Panc1 (cell line): ENCODE results near the gene TLL2. TPM values are rescaled to one million over a fixed set of nuclear protein-coding genes. Genes with fewer than 3 reads are reported as not detected.

Experiments
- ATAC-seq: fragments of 200-7000 bp; cut with Tn5 transposase; 2 replicates; pipeline ENCODE4 v1.9.1; 2020; ENCODE audit warnings: mild to moderate bottlenecking, moderate library complexity
- BruUV-seq: library from RNA; stranded (reverse); fragments of 400-500 nt; replicated peaks from 2 replicates; lab custom pipeline; 2021; lab: Mats Ljungman, UMichigan
- CTCF ChIA-PET: fragments of 300-600 bp; sonication (Branson Sonifier 250); formaldehyde crosslinking; loops from one replicate; lab custom pipeline; 2022; ENCODE audit warnings: antibody characterized with exemption; lab: Charles Lee
- POLR2A ChIA-PET: fragments of 300-600 bp; sonication (Branson Sonifier 250); formaldehyde crosslinking; loops from one replicate; lab custom pipeline; 2022; ENCODE audit warnings: antibody characterized with exemption; lab: Charles Lee
- DNase-seq: peaks from one replicate; pipeline ENCODE4 v3.0.0-alpha.2; 2010; ENCODE audit warnings: low read depth, low spot score
- H3K27ac ChIP-seq: 2 replicates; pipeline ENCODE4 v1.5.1; 2011; ENCODE audit warnings: mild to moderate bottlenecking, low read length, inconsistent platforms
- H3K27me3 ChIP-seq: fragments of 200-500 bp; sonication (Bioruptor generic); 2 replicates; pipeline ENCODE4 v1.6.0; 2014; ENCODE audit warnings: low read length, inconsistent platforms; ENCODE audit not compliant: control insufficient read depth, insufficient read depth
- H3K36me3 ChIP-seq: fragments of 200-500 bp; sonication (Bioruptor generic); 2 replicates; pipeline ENCODE4 v1.5.1; 2014; ENCODE audit warnings: inconsistent platforms, mild to moderate bottlenecking, low read length, moderate library complexity; ENCODE audit not compliant: control insufficient read depth, insufficient read depth
- H3K4me1 ChIP-seq: 2 replicates; pipeline ENCODE4 v1.5.1; 2011; ENCODE audit warnings: inconsistent platforms, mild to moderate bottlenecking, low read length, moderate library complexity; ENCODE audit not compliant: control insufficient read depth, insufficient read depth
- H3K4me3 ChIP-seq, 2 experiments: 2 replicates each; pipeline ENCODE4 v1.5.1; 2011 to 2012; ENCODE audit warnings: low read depth in 2 of 2, low read length in 2 of 2, mild to moderate bottlenecking in 2 of 2, inconsistent platforms in 1 of 2, moderate library complexity in 1 of 2
- H3K9me3 ChIP-seq: fragments of 200-500 bp; sonication (Bioruptor generic); 2 replicates; pipeline ENCODE4 v1.5.1; 2014; ENCODE audit warnings: low read depth, mild to moderate bottlenecking, inconsistent platforms, low read length, moderate library complexity; ENCODE audit not compliant: control insufficient read depth, insufficient read depth
- CTCF ChIP-seq: fragments of 450-650 bp; IDR thresholded peaks from 2 replicates; pipeline ENCODE4 v1.5.1; 2017; ENCODE audit warnings: mild to moderate bottlenecking
- POLR2AphosphoS5 ChIP-seq: IDR thresholded peaks from 2 replicates; pipeline ENCODE4 v1.6.1; 2012; ENCODE audit warnings: mild to moderate bottlenecking, low read depth, low read length, moderate library complexity
- REST ChIP-seq, 2 experiments: IDR thresholded peaks; 2 replicates each; pipeline ENCODE4 v1.6.1; 2011 to 2012; ENCODE audit warnings: low read depth in 2 of 2, control low read depth in 1 of 2, low read length in 1 of 2, mild to moderate bottlenecking in 1 of 2, moderate library complexity in 1 of 2; ENCODE audit not compliant: insufficient read depth in 1 of 2
- SIN3A ChIP-seq: IDR thresholded peaks from 2 replicates; pipeline ENCODE4 v1.6.1; 2012; ENCODE audit warnings: low read depth, mild to moderate bottlenecking, low read length, moderate library complexity, borderline replicate concordance; ENCODE audit not compliant: insufficient read depth
- TCF7L2 ChIP-seq: IDR thresholded peaks from 2 replicates; pipeline ENCODE4 v1.6.1; 2011; ENCODE audit warnings: mild to moderate bottlenecking, low read depth, low read length, inconsistent platforms
- in situ Hi-C: cut with HindIII; loops from 2 replicates; pipeline ENCODE4 v1.10.0; 2016; ENCODE audit warnings: low sequenced_read_pairs, low pct_unique_long_range_greater_than_20kb
- intact Hi-C: fragments of 100-400 bp; cut with micrococcal nuclease; formaldehyde crosslinking; loops from one replicate; pipeline ENCODE4 v1.10.0; 2022; ENCODE audit not compliant: unreplicated experiment
- total RNA-seq: library from RNA; stranded (reverse); gene quantifications from one replicate; pipeline ENCODE4 v1.2.1, GENCODE V29; 2021; ENCODE audit not compliant: unreplicated experiment

The TLL2 gene
- total RNA-seq, 1 experiment from 2014 or later: 0.64 TPM

GRCh38 chr10:96374004-96374403 lies 139.7 kb downstream of the TLL2 start:
- Histone ChIP-seq H3K9me3 (no peaks in the 10 kb centered on the region), H3K4me1 (peaks cover 9% of the 10 kb centered on the region), H3K27ac (no peak overlapping the region), H3K27me3 (0 out of 2 replicates have a peak, but pooled peaks cover 2% of the 10 kb centered on the region), H3K36me3 (no peaks in the 10 kb centered on the region), H3K4me3 (no peak overlapping the region)
- ChIA-PET POLR2A (no interaction called here), CTCF (no interaction called here)
- ATAC-seq (no peak), DNase-seq (no peak)
- BruUV-seq: no TSS peak
- in situ Hi-C loops: no loop called here
- intact Hi-C loops: loop anchor here (10.0 kb wide), 1 partner anchor 271 kb away; no protein-coding TSS in a partner anchor
- TF ChIP-seq TCF7L2 (no peak), CTCF (no peak), SIN3A (no peak), REST (IDR thresholded peaks at IDR 0.05; ENCODE audit: insufficient read depth in 1 of 2, low read depth in 2 of 2, low read length in 1 of 2) (no peak), POLR2AphosphoS5 (no peak)

GRCh38 chr10:96371356-96371755 lies 142.4 kb downstream of the TLL2 start:
- Histone ChIP-seq H3K36me3 (no peaks in the 10 kb centered on the region), H3K4me3 (no peak overlapping the region), H3K27me3 (0 out of 2 replicates have a peak, but pooled peaks cover 2% of the 10 kb centered on the region), H3K27ac (no peak overlapping the region), H3K4me1 (peaks cover 12% of the 10 kb centered on the region), H3K9me3 (no peaks in the 10 kb centered on the region)
- in situ Hi-C loops (no loop called here), intact Hi-C loops (loop anchor here (10.0 kb wide), 1 partner anchor 273 kb away; no protein-coding TSS in a partner anchor)
- ATAC-seq (no peak), DNase-seq (no peak)
- BruUV-seq: no TSS peak
- TF ChIP-seq POLR2AphosphoS5 (no peak), SIN3A (no peak), TCF7L2 (no peak), REST (IDR thresholded peaks at IDR 0.05; ENCODE audit: insufficient read depth in 1 of 2, low read depth in 2 of 2, low read length in 1 of 2) (no peak), CTCF (no peak)
- POLR2A ChIA-PET: interaction anchor here (0.8 kb wide), 1 partner anchor 216 kb away, joined by 5 read pairs; no protein-coding TSS in a partner anchor
- CTCF ChIA-PET: interaction anchor here (0.6 to 0.7 kb wide), 3 partner anchors 141 to 185 kb away, joined by 3 to 7 read pairs (median 6); no protein-coding TSS in a partner anchor
